Right atrium auricular region (tissue), 2 donors: ENCODE results near the gene ABCC2. TPM values are rescaled to one million over a fixed set of nuclear protein-coding genes. Genes with fewer than 3 reads are reported as not detected.

Experiments used
- DNase-seq: peaks from one replicate; pipeline ENCODE4 v3.0.0-alpha.2; 2019; ENCODE audit warnings: low spot score
- H3K27ac ChIP-seq, 2 donors: fragments of 200-600 bp; sonication (generic); 1 replicate in 1 of 2; 2 replicates in 1 of 2; pipeline ENCODE4 v1.5.1; 2016 to 2019
- H3K27me3 ChIP-seq, 2 donors: fragments of 200-600 bp; sonication (generic); one replicate each; pipeline versions ENCODE4 v1.5.1 to v1.6.0; 2017 to 2019
- H3K36me3 ChIP-seq: fragments of 200-600 bp; sonication (generic); one replicate; pipeline ENCODE4 v1.5.1; 2016
- H3K4me1 ChIP-seq, 2 donors: fragments of 200-600 bp; sonication (generic); one replicate each; pipeline versions ENCODE4 v1.5.1 to v1.6.0; 2017 to 2019
- H3K4me3 ChIP-seq, 2 donors: fragments of 200-600 bp; sonication (generic); 1 replicate in 1 of 2; 2 replicates in 1 of 2; pipeline ENCODE4 v1.5.1; 2017 to 2019; ENCODE audit warnings: mild to moderate bottlenecking in 1 of 2, moderate library complexity in 1 of 2
- H3K9me3 ChIP-seq, 2 donors: fragments of 200-600 bp; sonication (generic); one replicate each; pipeline ENCODE4 v1.5.1; 2019
- CTCF ChIP-seq, 2 donors: fragments of 200-600 bp; sonication (generic); IDR thresholded peaks; one replicate each; pipeline ENCODE4 v1.5.1; 2019; ENCODE audit warnings: antibody characterized with exemption in 2 of 2
- total RNA-seq, 2 donors: library from RNA; depleted of rRNA; stranded (reverse); fragments of >200 nt; gene quantifications; one replicate each; pipeline ENCODE4 v1.1.0, GENCODE V29; 2016

ABCC2 gene
- total RNA-seq, 2 donors from 2014 or later, result 0.15 to 0.28 TPM

GRCh38 chr10:99785646-99786045 lies 3.2 kb downstream of the ABCC2 start:
- no peak for TF ChIP-seq CTCF (IDR thresholded peaks at IDR 0.05)
- Histone ChIP-seq H3K27me3 (no peaks in the 10 kb centered on the region), H3K4me3 (no peak overlapping the region), H3K36me3 (no peaks in the 10 kb centered on the region), H3K9me3 (no peaks in the 10 kb centered on the region), H3K4me1 (no peaks in the 10 kb centered on the region), H3K27ac (no peak overlapping the region)
- DNase-seq, result no peak

- Histone ChIP-seq H3K4me3 (no peak overlapping the region), H3K4me1 (no peaks in the 10 kb centered on the region), H3K36me3 (no peaks in the 10 kb centered on the region), H3K27ac (no peak overlapping the region), H3K9me3 (no peaks in the 10 kb centered on the region), H3K27me3 (no peaks in the 10 kb centered on the region)
- DNase-seq, result no peak
- TF ChIP-seq CTCF (IDR thresholded peaks at IDR 0.05), result no peak
These were observed 4.9 kb downstream of the ABCC2 start for GRCh38 chr10:99787311-99787710.

GRCh38 chr10:99787782-99788445 lies 5.5 kb downstream of the ABCC2 start:
- Histone ChIP-seq H3K4me3 (no peak overlapping the region), H3K27me3 (no peaks in the 10 kb centered on the region), H3K36me3 (no peaks in the 10 kb centered on the region), H3K9me3 (no peaks in the 10 kb centered on the region), H3K4me1 (no peaks in the 10 kb centered on the region), H3K27ac (peak overlapping the region; percentile 4 to 64)
- DNase-seq, result no peak
- no peak for TF ChIP-seq CTCF (IDR thresholded peaks at IDR 0.05)

DNA sequence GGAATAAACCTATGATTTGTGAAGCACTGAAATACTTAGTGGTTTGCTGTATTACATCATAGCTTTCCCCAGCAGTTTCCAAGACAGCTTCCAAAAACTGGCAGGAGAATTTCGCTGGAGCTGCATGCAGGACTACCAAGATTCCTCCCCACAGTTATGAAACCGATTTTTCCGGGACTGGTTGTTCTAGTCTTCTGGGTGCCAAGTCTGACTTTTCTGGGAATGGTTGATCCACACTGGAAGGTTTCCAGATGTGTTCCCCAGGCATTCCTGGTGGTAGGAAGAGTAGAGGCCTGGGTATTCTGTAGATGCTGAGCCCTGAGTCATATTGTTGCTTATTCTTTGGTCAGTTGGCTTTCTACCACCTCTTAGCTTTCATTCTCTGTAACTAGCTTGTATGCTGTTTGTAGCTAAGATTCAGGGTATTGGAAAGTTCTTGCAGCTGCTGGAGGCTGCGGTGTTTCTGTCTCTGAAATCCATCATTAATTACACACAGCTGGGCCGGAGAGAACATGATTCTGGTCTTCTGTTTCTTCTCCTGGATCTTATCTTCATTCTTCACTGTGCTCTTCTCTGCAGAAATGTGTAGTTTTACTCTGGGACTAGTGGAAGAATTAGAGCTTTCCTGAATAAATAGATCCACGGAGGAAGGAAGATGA lies 6.3 kb downstream of the ABCC2 start:
- DNase-seq, result peak; percentile 73

DNA sequence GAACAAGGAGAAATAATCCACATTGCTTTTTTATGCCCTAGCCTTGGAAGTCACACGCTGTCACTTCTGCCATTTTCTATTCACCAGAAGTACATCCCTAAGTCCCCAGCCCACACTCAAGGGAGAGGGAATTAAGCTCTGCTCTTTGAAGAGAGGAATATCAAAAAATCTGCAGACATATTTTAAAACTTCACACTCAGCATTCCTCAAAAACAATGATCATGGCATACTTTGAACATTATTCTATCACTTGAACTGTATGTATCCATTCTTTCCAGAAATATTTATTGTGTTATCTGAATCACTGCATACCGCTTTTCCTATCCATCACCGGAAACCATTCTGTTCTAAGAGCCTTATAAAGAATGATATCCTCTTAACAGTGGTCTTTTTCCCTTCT lies 9.4 kb downstream of the ABCC2 start:
- Histone ChIP-seq H3K27me3 (no peaks in the 10 kb centered on the region), H3K27ac (no peak overlapping the region), H3K9me3 (no peaks in the 10 kb centered on the region), H3K4me3 (no peak overlapping the region), H3K4me1 (no peaks in the 10 kb centered on the region), H3K36me3 (no peaks in the 10 kb centered on the region)
- TF ChIP-seq CTCF (IDR thresholded peaks at IDR 0.05), result no peak
- no peak for DNase-seq

More for the DNA sequence above, 6.3 kb downstream of the ABCC2 start:
- Histone ChIP-seq H3K9me3 (no peaks in the 10 kb centered on the region), H3K36me3 (no peaks in the 10 kb centered on the region), H3K27me3 (no peaks in the 10 kb centered on the region), H3K27ac (peak overlapping the region; percentile 4 to 64), H3K4me3 (no peak overlapping the region), H3K4me1 (no peaks in the 10 kb centered on the region)
- TF ChIP-seq CTCF (IDR thresholded peaks at IDR 0.05), result no peak
